A673 (cell line): ENCODE results near the gene DEFB124. TPM values are rescaled to one million over a fixed set of nuclear protein-coding genes. Genes with fewer than 3 reads are reported as not detected.

ENCODE experiments used
- BruUV-seq: library from RNA; stranded (reverse); fragments of 400-500 nt; replicated peaks from 2 replicates; lab custom pipeline; 2021; lab: Mats Ljungman, UMichigan
- CTCF ChIA-PET: fragments of 300-600 bp; sonication (Branson Sonifier 250); formaldehyde crosslinking; loops from one replicate; lab custom pipeline; 2022; ENCODE audit warnings: antibody characterized with exemption; lab: Charles Lee
- POLR2A ChIA-PET: fragments of 300-600 bp; sonication (Branson Sonifier 250); formaldehyde crosslinking; loops from one replicate; lab custom pipeline; 2022; ENCODE audit warnings: antibody characterized with exemption; ENCODE audit not compliant: low non-redundant PET; lab: Charles Lee
- DNase-seq: peaks from one replicate; pipeline ENCODE4 v3.0.0-alpha.2; 2015; ENCODE audit warnings: low spot score
- H3K27ac ChIP-seq: fragments of 200-600 bp; sonication (generic); 2 replicates; pipeline ENCODE4 v1.5.1; 2016; ENCODE audit warnings: mixed run types, low read depth, mild to moderate bottlenecking, mixed read lengths, antibody characterized with exemption, low read length; ENCODE audit not compliant: poor library complexity, severe bottlenecking
- H3K27me3 ChIP-seq: fragments of 200-600 bp; sonication (generic); replicated peaks from 2 replicates; pipeline ENCODE4 v1.6.1; 2017; ENCODE audit warnings: mixed run types, low read depth, mild to moderate bottlenecking, mixed read lengths, antibody characterized with exemption, low read length; ENCODE audit not compliant: insufficient read depth, poor library complexity
- H3K36me3 ChIP-seq: fragments of 200-600 bp; sonication (generic); 2 replicates; pipeline ENCODE4 v1.6.1; 2016; ENCODE audit warnings: mixed run types, mild to moderate bottlenecking, mixed read lengths, antibody characterized with exemption, low read length; ENCODE audit not compliant: insufficient read depth, poor library complexity, severe bottlenecking
- H3K4me1 ChIP-seq: fragments of 200-600 bp; sonication (generic); 2 replicates; pipeline ENCODE4 v1.6.1; 2017; ENCODE audit warnings: mixed run types, mild to moderate bottlenecking, mixed read lengths, antibody characterized with exemption, low read length; ENCODE audit not compliant: insufficient read depth, poor library complexity, severe bottlenecking
- H3K4me3 ChIP-seq: fragments of 200-600 bp; sonication (generic); 2 replicates; pipeline ENCODE4 v1.5.1; 2016; ENCODE audit warnings: low read depth, mixed run types, mild to moderate bottlenecking, mixed read lengths, low read length; ENCODE audit not compliant: poor library complexity, severe bottlenecking
- H3K9me3 ChIP-seq: fragments of 200-600 bp; sonication (generic); 2 replicates; pipeline ENCODE4 v1.6.1; 2016; ENCODE audit warnings: mixed run types, low read depth, mild to moderate bottlenecking, mixed read lengths, antibody characterized with exemption, low read length; ENCODE audit not compliant: poor library complexity, severe bottlenecking
- EZH2 ChIP-seq: fragments of 200-600 bp; sonication (generic); IDR thresholded peaks from 2 replicates; pipeline ENCODE4 v1.6.1; 2017; ENCODE audit warnings: borderline replicate concordance, low read depth, mild to moderate bottlenecking, mixed read lengths, antibody characterized with exemption, low read length; ENCODE audit not compliant: poor library complexity, severe bottlenecking
- intact Hi-C: fragments of 100-400 bp; cut with micrococcal nuclease; formaldehyde crosslinking; loops from one replicate; pipeline ENCODE4 v1.10.0; 2022; ENCODE audit not compliant: unreplicated experiment
- total RNA-seq: library from RNA; stranded (reverse); gene quantifications from 2 replicates; pipeline ENCODE4 v1.2.3, GENCODE V29; 2021
- TF ChIP-seq, protein P1 (sequence below): fragments of 300-800, 200-600 bp; sonication (generic); conservative IDR thresholded peaks from 2 replicates; pipeline ENCODE4 v1.5.1; 2017; ENCODE audit warnings: low read depth, mild to moderate bottlenecking, antibody characterized with exemption, low read length, moderate library complexity, mixed read lengths

DEFB124 gene
- total RNA-seq, 1 experiment from 2014 or later, result not detected

DNA sequence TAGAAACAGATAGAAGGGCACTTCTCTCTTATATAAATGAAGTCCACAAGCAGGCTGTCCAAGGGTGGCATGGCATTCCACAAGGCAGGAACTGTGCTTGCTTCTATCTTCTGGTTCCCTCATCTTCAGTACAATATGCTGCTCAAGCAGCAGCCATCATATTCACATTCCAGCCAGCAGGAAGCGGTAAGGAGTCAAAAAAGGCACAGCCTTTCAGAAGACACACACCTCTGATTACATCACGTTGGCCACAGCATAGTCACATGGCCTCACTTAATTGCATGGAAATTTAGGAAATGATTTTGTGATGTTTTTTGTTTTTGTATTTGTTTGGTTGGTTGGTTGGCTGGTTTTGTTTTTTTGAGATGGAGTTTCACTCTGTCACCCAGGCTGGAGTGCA, 19.2 kb upstream of the DEFB124 start:
- BruUV-seq, result no TSS peak
- CTCF ChIA-PET, result no interaction called here
- peak; percentile 67 for DNase-seq
- Histone ChIP-seq H3K27ac (no peak overlapping the region), H3K4me3 (no peak overlapping the region), H3K36me3 (no peaks in the 10 kb centered on the region), H3K27me3 (no peaks in the 10 kb centered on the region), H3K4me1 (no peaks in the 10 kb centered on the region), H3K9me3 (no peaks in the 10 kb centered on the region)
- intact Hi-C loops, result no loop called here
- POLR2A ChIA-PET, result no interaction called here
- no peak for TF ChIP-seq EZH2
- TF ChIP-seq, protein P1, sequence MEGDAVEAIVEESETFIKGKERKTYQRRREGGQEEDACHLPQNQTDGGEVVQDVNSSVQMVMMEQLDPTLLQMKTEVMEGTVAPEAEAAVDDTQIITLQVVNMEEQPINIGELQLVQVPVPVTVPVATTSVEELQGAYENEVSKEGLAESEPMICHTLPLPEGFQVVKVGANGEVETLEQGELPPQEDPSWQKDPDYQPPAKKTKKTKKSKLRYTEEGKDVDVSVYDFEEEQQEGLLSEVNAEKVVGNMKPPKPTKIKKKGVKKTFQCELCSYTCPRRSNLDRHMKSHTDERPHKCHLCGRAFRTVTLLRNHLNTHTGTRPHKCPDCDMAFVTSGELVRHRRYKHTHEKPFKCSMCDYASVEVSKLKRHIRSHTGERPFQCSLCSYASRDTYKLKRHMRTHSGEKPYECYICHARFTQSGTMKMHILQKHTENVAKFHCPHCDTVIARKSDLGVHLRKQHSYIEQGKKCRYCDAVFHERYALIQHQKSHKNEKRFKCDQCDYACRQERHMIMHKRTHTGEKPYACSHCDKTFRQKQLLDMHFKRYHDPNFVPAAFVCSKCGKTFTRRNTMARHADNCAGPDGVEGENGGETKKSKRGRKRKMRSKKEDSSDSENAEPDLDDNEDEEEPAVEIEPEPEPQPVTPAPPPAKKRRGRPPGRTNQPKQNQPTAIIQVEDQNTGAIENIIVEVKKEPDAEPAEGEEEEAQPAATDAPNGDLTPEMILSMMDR, result peak; percentile 59

DNA sequence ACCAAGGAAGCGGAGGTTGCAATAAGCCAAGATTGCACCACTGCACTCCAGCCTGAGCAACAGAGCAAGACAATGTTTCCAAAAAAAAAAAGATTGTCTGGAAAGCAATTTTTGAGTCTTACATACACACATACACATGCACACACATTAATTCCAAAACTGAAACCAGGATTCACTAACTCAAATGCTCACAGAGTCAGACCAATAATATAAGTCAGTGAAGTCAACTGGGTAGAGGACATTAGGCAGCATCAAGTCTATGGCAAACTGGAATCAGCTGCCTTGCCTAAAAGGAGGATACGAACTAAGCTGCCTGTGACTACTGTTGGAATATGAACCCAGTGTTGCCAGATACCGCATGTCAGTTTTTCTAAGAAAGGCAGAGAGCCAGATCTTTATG, 15.8 kb upstream of the DEFB124 start:
- intact Hi-C loops, result no loop called here

DNA sequence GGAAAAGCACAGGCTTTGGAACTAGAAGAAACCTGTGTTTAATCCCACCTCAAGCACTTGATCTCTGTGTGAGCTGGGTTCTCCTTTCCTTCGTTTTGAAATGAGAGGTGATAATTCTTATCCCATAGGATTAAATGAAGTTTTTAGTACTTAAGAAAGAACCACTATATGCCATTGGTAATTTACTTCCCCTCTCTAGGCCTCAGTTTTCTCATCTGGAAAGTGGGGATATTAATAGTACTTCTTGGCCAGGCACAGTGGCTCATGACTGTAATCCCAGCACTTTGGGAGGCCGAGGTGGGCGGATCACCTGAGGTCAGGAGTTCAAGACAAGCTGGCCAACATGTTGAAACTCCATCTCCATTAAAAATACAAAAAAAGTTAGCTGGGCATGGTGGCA, 14.2 kb upstream of the DEFB124 start:
- no TSS peak for BruUV-seq
- intact Hi-C loops, result no loop called here
- H3K27me3 ChIP-seq, result peaks cover 24% of the 10 kb centered on the region
- no peaks in the 10 kb centered on the region for H3K9me3 ChIP-seq
- no peaks in the 10 kb centered on the region for H3K4me1 ChIP-seq
- no peak overlapping the region for H3K4me3 ChIP-seq
- ChIA-PET CTCF (interaction anchor here (1.1 kb wide), 1 partner anchor 14 kb away, joined by 3 read pairs; no protein-coding TSS in a partner anchor), POLR2A (no interaction called here)
- no peak overlapping the region for H3K27ac ChIP-seq
- TF ChIP-seq, protein P1, result no peak
- no peak for TF ChIP-seq EZH2
- no peak for DNase-seq
- no peaks in the 10 kb centered on the region for H3K36me3 ChIP-seq

More for the DNA sequence above, 15.8 kb upstream of the DEFB124 start:
- no peaks in the 10 kb centered on the region for H3K36me3 ChIP-seq
- H3K9me3 ChIP-seq, result no peaks in the 10 kb centered on the region
- peaks cover 13% of the 10 kb centered on the region for H3K27me3 ChIP-seq
- TF ChIP-seq, protein P1, result no peak
- TF ChIP-seq EZH2, result no peak
- no peak overlapping the region for H3K4me3 ChIP-seq
- CTCF ChIA-PET, result no interaction called here
- DNase-seq, result no peak
- POLR2A ChIA-PET, result no interaction called here
- H3K27ac ChIP-seq, result no peak overlapping the region
- no TSS peak for BruUV-seq
- no peaks in the 10 kb centered on the region for H3K4me1 ChIP-seq
